ENCODE data around the gene PSPH.

GRCh38 chr7:56074371-56074791 lies 23.1 kb upstream of the PSPH start:
- TF ChIP-seq CTCF (IDR thresholded peaks at IDR 0.05) (peak; percentile 65 to 99 (median 94)), POLR2A (IDR thresholded peaks at IDR 0.05) (no peak)
